Endometrial microvascular endothelial cells (primary cell): ENCODE results near the gene IL17RA. TPM values are rescaled to one million over a fixed set of nuclear protein-coding genes. Genes with fewer than 3 reads are reported as not detected.

ENCODE experiments used
- in situ Hi-C: cut with HindIII; loops from 2 replicates; pipeline ENCODE4 v1.10.0; 2017; ENCODE audit warnings: low sequenced_read_pairs, low pct_unique_long_range_greater_than_20kb; ENCODE audit errors: inconsistent ontology term
- total RNA-seq: library from RNA; depleted of rRNA; stranded (reverse); fragments of >200 nt; gene quantifications from one replicate; pipeline ENCODE4 v1.2.3, GENCODE V29; 2015; ENCODE audit errors: inconsistent ontology term

IL17RA gene
- total RNA-seq, 1 donor from 2014 or later: 10.0 TPM

DNA sequence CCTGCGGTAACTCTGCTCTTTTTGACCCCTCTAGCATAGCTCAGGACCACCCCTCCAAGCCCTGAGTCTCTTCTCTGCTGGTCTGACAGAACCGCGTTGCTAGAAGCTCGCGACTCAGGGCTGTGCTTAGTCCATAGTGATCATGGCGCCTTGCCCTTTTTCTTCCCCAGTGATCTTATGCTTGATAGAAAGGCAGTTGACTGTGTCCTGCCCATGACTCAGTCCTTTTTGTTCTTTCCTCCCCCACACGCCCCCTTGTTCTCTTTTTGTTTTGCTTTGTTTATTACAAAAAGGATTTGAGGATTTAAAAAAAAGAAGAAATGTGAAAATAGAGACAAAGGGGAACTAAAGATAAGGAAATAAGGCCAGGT is 17.5 kb downstream of the IL17RA start:
- in situ Hi-C loops: no loop called here

- in situ Hi-C loops: no loop called here
Observed at GRCh38 chr22:17103351-17103750, 18.6 kb downstream of the IL17RA start.

- in situ Hi-C loops: no loop called here
Observed at GRCh38 chr22:17104336-17104935, 19.6 kb downstream of the IL17RA start.

DNA sequence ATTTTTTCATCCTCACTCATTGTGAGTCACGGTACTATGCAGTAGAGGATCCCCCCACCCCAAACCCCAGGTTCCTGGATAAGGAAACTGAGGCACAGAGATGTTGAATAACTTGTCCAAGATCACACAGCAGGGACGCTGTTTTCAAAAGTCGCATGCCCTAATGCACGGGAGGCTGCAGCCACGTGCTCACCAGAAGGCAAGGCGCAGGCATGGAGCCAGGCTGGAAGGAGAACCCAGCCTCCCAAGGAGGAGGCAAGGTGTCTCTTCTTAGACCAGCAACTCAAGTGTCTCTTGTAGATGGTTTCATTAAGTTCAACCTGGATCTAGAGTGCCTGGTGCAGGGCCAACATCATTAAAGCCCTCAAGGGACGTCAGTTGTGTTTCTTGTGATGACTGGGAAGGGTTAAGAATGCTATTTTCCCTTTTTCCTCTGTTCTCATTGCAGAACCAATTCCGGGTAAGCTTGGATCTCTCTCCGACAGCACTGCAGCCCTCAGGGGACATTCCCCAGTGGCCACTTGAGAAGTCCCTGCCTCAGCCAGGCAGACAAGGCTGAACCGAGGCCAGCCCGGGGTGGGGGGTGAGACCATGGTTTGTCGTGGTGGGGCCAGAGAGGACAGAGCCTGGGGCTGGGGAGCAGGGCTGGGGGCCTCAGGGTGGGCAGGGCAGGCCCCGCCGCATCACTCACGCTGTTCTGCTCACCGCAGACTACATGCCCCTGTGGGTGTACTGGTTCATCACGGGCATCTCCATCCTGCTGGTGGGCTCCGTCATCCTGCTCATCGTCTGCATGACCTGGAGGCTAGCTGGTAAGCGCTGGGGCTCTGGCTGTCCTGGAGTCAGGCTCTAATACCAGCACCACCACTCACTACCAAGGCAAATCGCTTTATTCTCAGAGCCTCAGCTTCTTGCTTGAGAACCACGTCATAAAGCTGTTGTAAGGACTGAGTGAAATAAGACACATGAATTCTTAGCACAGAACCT is 20.6 kb downstream of the IL17RA start:
- in situ Hi-C loops: no loop called here

GRCh38 chr22:17106161-17106784 is 21.5 kb downstream of the IL17RA start:
- in situ Hi-C loops: no loop called here

GRCh38 chr22:17106785-17107546 is 22.2 kb downstream of the IL17RA start:
- in situ Hi-C loops: no loop called here

DNA sequence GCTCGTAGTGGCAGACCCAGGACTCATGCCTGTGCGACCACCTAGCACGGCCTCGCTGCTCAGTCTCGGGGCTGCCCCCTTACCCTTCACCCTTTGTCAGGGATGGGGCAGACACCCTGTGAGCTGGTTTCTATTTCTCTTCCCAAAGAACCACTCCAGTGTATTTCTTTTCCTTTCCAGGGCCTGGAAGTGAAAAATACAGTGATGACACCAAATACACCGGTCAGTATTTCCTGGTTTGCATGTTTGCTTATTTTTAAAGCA is 22.7 kb downstream of the IL17RA start:
- in situ Hi-C loops: no loop called here

GRCh38 chr22:17108256-17109112 is 23.7 kb downstream of the IL17RA start:
- in situ Hi-C loops: no loop called here

DNA sequence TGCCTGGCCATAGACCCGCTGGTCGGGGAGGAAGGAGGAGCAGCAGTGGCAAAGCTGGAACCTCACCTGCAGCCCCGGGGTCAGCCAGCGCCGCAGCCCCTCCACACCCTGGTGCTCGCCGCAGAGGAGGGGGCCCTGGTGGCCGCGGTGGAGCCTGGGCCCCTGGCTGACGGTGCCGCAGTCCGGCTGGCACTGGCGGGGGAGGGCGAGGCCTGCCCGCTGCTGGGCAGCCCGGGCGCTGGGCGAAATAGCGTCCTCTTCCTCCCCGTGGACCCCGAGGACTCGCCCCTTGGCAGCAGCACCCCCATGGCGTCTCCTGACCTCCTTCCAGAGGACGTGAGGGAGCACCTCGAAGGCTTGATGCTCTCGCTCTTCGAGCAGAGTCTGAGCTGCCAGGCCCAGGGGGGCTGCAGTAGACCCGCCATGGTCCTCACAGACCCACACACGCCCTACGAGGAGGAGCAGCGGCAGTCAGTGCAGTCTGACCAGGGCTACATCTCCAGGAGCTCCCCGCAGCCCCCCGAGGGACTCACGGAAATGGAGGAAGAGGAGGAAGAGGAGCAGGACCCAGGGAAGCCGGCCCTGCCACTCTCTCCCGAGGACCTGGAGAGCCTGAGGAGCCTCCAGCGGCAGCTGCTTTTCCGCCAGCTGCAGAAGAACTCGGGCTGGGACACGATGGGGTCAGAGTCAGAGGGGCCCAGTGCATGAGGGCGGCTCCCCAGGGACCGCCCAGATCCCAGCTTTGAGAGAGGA is 24.5 kb downstream of the IL17RA start:
- in situ Hi-C loops: no loop called here

- in situ Hi-C loops: no loop called here
Observed at GRCh38 chr22:17109976-17110375, 25.2 kb downstream of the IL17RA start.

DNA sequence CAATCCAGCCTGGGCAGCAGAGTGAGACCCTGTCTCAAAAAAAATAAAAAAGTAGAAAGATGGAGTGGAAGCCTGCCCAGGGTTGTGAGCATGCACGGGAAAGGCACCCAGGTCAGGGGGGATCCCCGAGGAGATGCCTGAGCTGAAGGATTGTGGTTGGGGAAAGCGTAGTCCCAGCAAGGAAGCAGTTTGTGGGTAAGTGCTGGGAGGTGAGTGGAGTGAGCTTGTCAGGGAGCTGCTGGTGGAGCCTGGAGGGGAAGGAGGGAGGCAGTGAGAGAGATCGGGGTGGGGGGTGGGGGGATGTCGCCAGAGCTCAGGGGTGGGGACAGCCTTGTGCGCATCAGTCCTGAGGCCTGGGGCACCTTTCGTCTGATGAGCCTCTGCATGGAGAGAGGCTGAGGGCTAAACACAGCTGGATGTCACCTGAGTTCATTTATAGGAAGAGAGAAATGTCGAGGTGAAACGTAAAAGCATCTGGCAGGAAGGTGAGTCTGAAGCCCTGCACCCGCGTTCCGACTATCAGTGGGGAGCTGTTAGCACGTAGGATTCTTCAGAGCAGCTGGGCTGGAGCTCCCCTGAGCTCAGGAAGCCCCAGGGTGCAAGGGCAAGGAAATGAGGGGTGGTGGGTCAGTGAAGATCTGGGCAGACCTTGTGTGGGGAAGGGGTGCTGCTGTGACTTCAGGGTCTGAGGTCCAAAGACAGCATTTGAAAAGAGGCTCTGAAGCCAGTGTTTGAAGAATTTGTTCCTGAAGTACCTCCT is 26.2 kb downstream of the IL17RA start:
- in situ Hi-C loops: no loop called here

- in situ Hi-C loops: no loop called here
Observed at GRCh38 chr22:17112491-17113042, 27.8 kb downstream of the IL17RA start.

- in situ Hi-C loops: no loop called here
Observed at GRCh38 chr22:17113600-17113999, 28.8 kb downstream of the IL17RA start.

- in situ Hi-C loops: no loop called here
Observed at GRCh38 chr22:17114173-17114897, 29.5 kb downstream of the IL17RA start.

- in situ Hi-C loops: no loop called here
Observed at GRCh38 chr22:17114898-17115235, 30.1 kb downstream of the IL17RA start.

GRCh38 chr22:17115236-17115635 is 30.4 kb downstream of the IL17RA start:
- in situ Hi-C loops: no loop called here
